BLaER1 treated with 17β-estradiol and CSF1 and Interleukin-3, amounts not matched to agents 10 nM and 100 nM (cell line): ENCODE measurements around the gene MRPS7.

Experiments
- H3K27ac ChIP-seq, 11 experiments: shearing (Covaris generic); formaldehyde crosslinking; 2 replicates each; pipeline ENCODE4 v1.8.1; 2022
- H3K27me3 ChIP-seq, 11 experiments: shearing (Covaris generic); formaldehyde crosslinking; 2 replicates each; pipeline ENCODE4 v1.8.1; 2022
- H3K36me3 ChIP-seq, 11 experiments: shearing (Covaris generic); formaldehyde crosslinking; 2 replicates each; pipeline ENCODE4 v1.8.1; 2022
- H3K4me1 ChIP-seq, 10 experiments: shearing (Covaris generic); formaldehyde crosslinking; 2 replicates each; pipeline ENCODE4 v1.8.1; 2022
- H3K4me2 ChIP-seq, 11 experiments: shearing (Covaris generic); formaldehyde crosslinking; 2 replicates each; pipeline ENCODE4 v1.8.1; 2022
- H3K4me3 ChIP-seq, 10 experiments: shearing (Covaris generic); formaldehyde crosslinking; 2 replicates each; pipeline ENCODE4 v1.8.1; 2022
- H3K9ac ChIP-seq, 11 experiments: shearing (Covaris generic); formaldehyde crosslinking; 2 replicates each; pipeline ENCODE4 v1.8.1; 2022
- H3K9me3 ChIP-seq, 11 experiments: shearing (Covaris generic); formaldehyde crosslinking; replicated peaks in 1 of 11; 2 replicates each; pipeline ENCODE4 v1.8.1; 2022
- H4K20me1 ChIP-seq, 11 experiments: shearing (Covaris generic); formaldehyde crosslinking; 2 replicates each; pipeline ENCODE4 v1.8.1; 2022
- Cebpa-rat ChIP-seq, 11 experiments: shearing (Covaris generic); IDR thresholded peaks; 2 replicates each; pipeline ENCODE4 v1.8.1; 2022

Gene MRPS7

GRCh38 chr17:75261336-75262111, at the start of gene MRPS7, which contains the start of gene GGA3:
Gene MRPS7, plus strand, starts transcription at chr17:75261879. Its CDS starts 22 bp downstream, at chr17:75261901.
Gene GGA3, minus strand, starts transcription at chr17:75261606. Its CDS starts 19 bp downstream, at chr17:75261587.
- Histone ChIP-seq H3K27me3 (no peaks in the 10 kb centered on the region), H3K36me3 (peaks cover 33 to 51% (median 38%) of the 10 kb centered on the region in 11 experiments), H3K9me3 (no peaks in the 10 kb centered on the region), H4K20me1 (peaks cover 0 to 33% (median 17%) of the 10 kb centered on the region in 11 experiments; a peak in 10 of 22 replicates), H3K9ac (peak within 1 kb of the TSS; percentile 95 to 99 (median 99)), H3K4me3 (peak within 1 kb of the TSS; percentile 85 to 98 (median 88)), H3K27ac (peak within 1 kb of the TSS; percentile 94 to 99 (median 97)), H3K4me1 (peaks cover 27 to 57% (median 37%) of the 10 kb centered on the region in 10 experiments), H3K4me2 (peak within 1 kb of the TSS; percentile 82 to 99 (median 97))
- no peak for TF ChIP-seq Cebpa-rat (IDR thresholded peaks at IDR 0.05)

GRCh38 chr17:75218131-75218530, 43.5 kb upstream of the MRPS7 start:
- Histone ChIP-seq H3K9me3 (no peaks in the 10 kb centered on the region), H3K4me1 (no peaks in the 10 kb centered on the region), H3K27me3 (no peaks in the 10 kb centered on the region), H3K36me3 (peaks cover 95 to 100% (median 98%) of the 10 kb centered on the region in 11 experiments), H3K4me2 (no peak overlapping the region), H4K20me1 (peaks cover 0 to 17% (median 0%) of the 10 kb centered on the region in 11 experiments; a peak in 2 of 22 replicates), H3K4me3 (no peak overlapping the region), H3K9ac (no peak overlapping the region; a peak in 1 of 22 replicates), H3K27ac (no peak overlapping the region)
- no peak for TF ChIP-seq Cebpa-rat (IDR thresholded peaks at IDR 0.05)

DNA sequence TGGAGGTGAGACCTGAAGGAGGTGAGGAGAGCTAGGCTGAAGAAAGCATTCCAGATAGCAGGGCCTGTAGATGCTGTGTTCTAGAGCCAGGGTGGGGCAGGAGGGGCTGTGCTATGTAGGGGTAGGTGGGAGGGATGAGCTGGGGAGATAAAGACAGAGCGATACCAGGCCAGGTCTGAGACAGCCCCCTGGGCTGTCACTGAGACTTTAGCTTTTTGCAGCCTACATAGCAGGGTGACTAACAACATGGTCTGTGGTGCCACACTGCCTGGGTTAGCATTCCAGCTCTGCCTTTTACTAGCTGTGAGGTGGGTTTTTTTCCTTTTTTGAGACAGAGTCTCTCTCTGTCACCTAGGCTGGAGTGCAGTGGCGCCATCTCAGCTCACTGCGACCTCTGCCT, 41.9 kb upstream of the MRPS7 start:
- Histone ChIP-seq H3K27ac (no peak overlapping the region), H3K36me3 (peaks cover 92 to 100% (median 98%) of the 10 kb centered on the region in 11 experiments), H3K4me3 (no peak overlapping the region), H3K4me1 (peaks cover 0 to 3% (median under 1%) of the 10 kb centered on the region in 10 experiments; a peak in 6 of 20 replicates), H4K20me1 (peaks cover 0 to 17% (median 0%) of the 10 kb centered on the region in 11 experiments; a peak in 2 of 22 replicates), H3K4me2 (no peak overlapping the region), H3K9ac (no peak overlapping the region), H3K9me3 (no peaks in the 10 kb centered on the region), H3K27me3 (no peaks in the 10 kb centered on the region)
- TF ChIP-seq Cebpa-rat (IDR thresholded peaks at IDR 0.05) = no peak

GRCh38 chr17:75225016-75225415, 36.7 kb upstream of the MRPS7 start:
- no peaks in the 10 kb centered on the region for H3K9me3 ChIP-seq
- H3K36me3 ChIP-seq = peaks cover 75 to 92% (median 84%) of the 10 kb centered on the region in 11 experiments
- no peak for TF ChIP-seq Cebpa-rat (IDR thresholded peaks at IDR 0.05)
- H3K4me2 ChIP-seq = peak overlapping the region in 3 of 11 experiments; percentile 1 to 95 (median 29); a peak in 2 of 22 replicates
- H4K20me1 ChIP-seq = peaks cover 0 to 12% (median 0%) of the 10 kb centered on the region in 11 experiments; a peak in 3 of 22 replicates
- no peaks in the 10 kb centered on the region for H3K27me3 ChIP-seq
- H3K9ac ChIP-seq = 0 out of 22 replicates have a peak overlapping the region, but pooled peaks of 1 of the 11 experiments have one; percentile 7
- H3K4me3 ChIP-seq = no peak overlapping the region
- peaks cover 24 to 55% (median 45%) of the 10 kb centered on the region in 10 experiments for H3K4me1 ChIP-seq
- peak overlapping the region in 8 of 11 experiments; percentile 32 to 97 (median 96); a peak in 13 of 22 replicates for H3K27ac ChIP-seq

- H3K27me3 ChIP-seq = no peaks in the 10 kb centered on the region
- H3K36me3 ChIP-seq = peaks cover 71 to 92% (median 84%) of the 10 kb centered on the region in 11 experiments
- peaks cover 0 to 12% (median 0%) of the 10 kb centered on the region in 11 experiments; a peak in 2 of 22 replicates for H4K20me1 ChIP-seq
- H3K4me3 ChIP-seq = peak overlapping the region in 3 of 10 experiments; percentile 15 to 46 (median 45); a peak in 4 of 20 replicates
- H3K4me1 ChIP-seq = peaks cover 24 to 75% (median 61%) of the 10 kb centered on the region in 10 experiments
- H3K4me2 ChIP-seq = peak overlapping the region; percentile 86 to 98 (median 95)
- H3K9ac ChIP-seq = peak overlapping the region; percentile 77 to 89 (median 86); a peak in 21 of 22 replicates
- TF ChIP-seq Cebpa-rat (IDR thresholded peaks at IDR 0.05) = no peak
- H3K9me3 ChIP-seq = no peaks in the 10 kb centered on the region
- peak overlapping the region; percentile 85 to 99 (median 97) for H3K27ac ChIP-seq
These were observed 34.0 kb upstream of the MRPS7 start for GRCh38 chr17:75227729-75228128.

DNA sequence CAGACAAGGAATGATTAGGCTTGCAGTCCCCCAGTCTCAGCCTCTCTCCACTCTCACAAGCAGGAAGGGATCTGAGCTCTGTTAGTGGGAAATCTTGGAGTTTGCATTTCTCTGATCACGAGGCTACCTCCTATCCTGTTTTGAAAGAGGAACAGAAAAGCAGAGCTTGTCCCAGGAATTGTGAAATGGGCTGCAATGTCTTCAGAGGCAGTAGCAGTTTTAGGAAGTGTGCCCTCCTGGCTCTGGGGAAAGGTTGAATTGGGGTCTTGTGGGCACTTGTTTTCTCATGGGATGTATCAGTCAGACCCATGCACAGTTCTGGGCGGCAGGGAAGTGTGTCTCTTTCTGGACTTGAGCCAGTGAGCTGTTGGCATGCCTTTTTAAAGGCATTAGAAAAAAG, 33.4 kb upstream of the MRPS7 start:
- Histone ChIP-seq H4K20me1 (peaks cover 0 to 12% (median 0%) of the 10 kb centered on the region in 11 experiments; a peak in 2 of 22 replicates), H3K36me3 (peaks cover 73 to 93% (median 84%) of the 10 kb centered on the region in 11 experiments), H3K4me3 (peak overlapping the region in 8 of 10 experiments; percentile 29 to 61 (median 46); a peak in 13 of 20 replicates), H3K27ac (peak overlapping the region; percentile 85 to 99 (median 97)), H3K9me3 (no peaks in the 10 kb centered on the region), H3K4me2 (peak overlapping the region; percentile 86 to 98 (median 95)), H3K27me3 (no peaks in the 10 kb centered on the region), H3K9ac (peak overlapping the region; percentile 77 to 89 (median 86)), H3K4me1 (peaks cover 24 to 75% (median 61%) of the 10 kb centered on the region in 10 experiments)
- TF ChIP-seq Cebpa-rat (IDR thresholded peaks at IDR 0.05) = peak; percentile 79 to 99 (median 98)

- peak overlapping the region; percentile 77 to 89 (median 86) for H3K9ac ChIP-seq
- H3K27me3 ChIP-seq = no peaks in the 10 kb centered on the region
- no peaks in the 10 kb centered on the region for H3K9me3 ChIP-seq
- peak overlapping the region; percentile 86 to 98 (median 95) for H3K4me2 ChIP-seq
- peak overlapping the region; percentile 85 to 99 (median 97) for H3K27ac ChIP-seq
- peaks cover 24 to 75% (median 61%) of the 10 kb centered on the region in 10 experiments for H3K4me1 ChIP-seq
- peaks cover 74 to 92% (median 83%) of the 10 kb centered on the region in 11 experiments for H3K36me3 ChIP-seq
- H3K4me3 ChIP-seq = peak overlapping the region in 9 of 10 experiments; percentile 18 to 61 (median 46); a peak in 16 of 20 replicates
- H4K20me1 ChIP-seq = peaks cover 0 to 12% (median 0%) of the 10 kb centered on the region in 11 experiments; a peak in 2 of 22 replicates
- TF ChIP-seq Cebpa-rat (IDR thresholded peaks at IDR 0.05) = peak in 4 of 11 experiments; percentile 10 to 67 (median 59); a peak in 7 of 22 replicates
These were observed 32.8 kb upstream of the MRPS7 start for GRCh38 chr17:75228847-75229246.

DNA sequence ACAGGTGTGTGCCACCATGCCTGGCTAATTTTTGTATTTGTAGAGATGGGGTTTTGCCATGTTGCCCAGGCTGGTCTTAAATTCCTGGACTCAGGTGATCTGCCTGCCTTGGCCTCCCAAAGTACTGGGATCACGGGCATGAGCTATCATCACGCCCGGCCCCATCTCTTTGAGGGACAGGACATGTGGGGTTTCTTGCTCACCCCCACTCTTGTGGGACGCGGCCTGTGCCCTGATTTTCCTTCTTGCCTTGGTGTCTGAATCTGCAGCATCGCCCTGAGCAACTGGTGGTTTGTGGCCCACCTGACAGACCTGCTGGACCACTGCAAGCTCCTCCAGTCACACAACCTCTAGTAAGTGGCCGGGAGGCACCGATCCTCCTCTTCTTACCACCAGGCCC, 30.6 kb upstream of the MRPS7 start:
- Histone ChIP-seq H3K4me2 (peak overlapping the region in 5 of 11 experiments; percentile 93 to 98 (median 95); a peak in 10 of 22 replicates), H3K27me3 (no peaks in the 10 kb centered on the region), H3K4me3 (no peak overlapping the region), H3K36me3 (peaks cover 74 to 92% (median 83%) of the 10 kb centered on the region in 11 experiments), H3K9ac (peak overlapping the region in 7 of 11 experiments; percentile 10 to 88 (median 25); a peak in 7 of 22 replicates), H4K20me1 (peaks cover 0 to 12% (median 0%) of the 10 kb centered on the region in 11 experiments; a peak in 3 of 22 replicates), H3K4me1 (peaks cover 24 to 61% (median 55%) of the 10 kb centered on the region in 10 experiments), H3K9me3 (no peaks in the 10 kb centered on the region), H3K27ac (peak overlapping the region in 10 of 11 experiments; percentile 86 to 99 (median 97); a peak in 18 of 22 replicates)
- TF ChIP-seq Cebpa-rat (IDR thresholded peaks at IDR 0.05) = no peak
